ENCODE data around the gene AP3M1.
A peak's percentile ranks its signal among the peaks of the same experiment; 100 is the strongest.

Gene AP3M1

DNA sequence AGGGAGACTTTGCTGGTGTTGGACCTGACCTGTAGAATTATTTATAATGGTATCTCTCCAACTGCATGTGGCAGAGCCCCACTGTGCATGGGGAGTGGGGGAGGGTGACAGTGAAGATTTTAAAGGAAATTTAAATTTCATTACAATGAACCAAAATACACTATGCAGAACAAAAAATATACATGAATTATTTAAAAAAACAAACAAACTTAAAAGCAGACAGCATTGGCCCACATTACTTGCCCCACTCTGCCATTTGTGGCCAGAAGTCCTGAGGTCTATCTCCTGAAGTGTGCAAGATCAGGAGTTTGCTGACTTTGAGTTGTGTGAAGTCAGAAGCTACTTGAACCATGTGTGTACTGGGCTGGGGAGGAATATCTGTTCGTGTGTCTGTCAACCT, 40.5 kb downstream of the AP3M1 start:
- DNase-seq: no peak

- no peak for DNase-seq
These were observed 41.2 kb downstream of the AP3M1 start for GRCh38 chr10:74109452-74109851.

- no peak for DNase-seq
These were observed 43.2 kb downstream of the AP3M1 start for GRCh38 chr10:74107391-74107790.

GRCh38 chr10:74104996-74105395, 45.6 kb downstream of the AP3M1 start:
- DNase-seq: no peak

GRCh38 chr10:74104480-74104879, 46.1 kb downstream of the AP3M1 start:
- no peak for DNase-seq

DNA sequence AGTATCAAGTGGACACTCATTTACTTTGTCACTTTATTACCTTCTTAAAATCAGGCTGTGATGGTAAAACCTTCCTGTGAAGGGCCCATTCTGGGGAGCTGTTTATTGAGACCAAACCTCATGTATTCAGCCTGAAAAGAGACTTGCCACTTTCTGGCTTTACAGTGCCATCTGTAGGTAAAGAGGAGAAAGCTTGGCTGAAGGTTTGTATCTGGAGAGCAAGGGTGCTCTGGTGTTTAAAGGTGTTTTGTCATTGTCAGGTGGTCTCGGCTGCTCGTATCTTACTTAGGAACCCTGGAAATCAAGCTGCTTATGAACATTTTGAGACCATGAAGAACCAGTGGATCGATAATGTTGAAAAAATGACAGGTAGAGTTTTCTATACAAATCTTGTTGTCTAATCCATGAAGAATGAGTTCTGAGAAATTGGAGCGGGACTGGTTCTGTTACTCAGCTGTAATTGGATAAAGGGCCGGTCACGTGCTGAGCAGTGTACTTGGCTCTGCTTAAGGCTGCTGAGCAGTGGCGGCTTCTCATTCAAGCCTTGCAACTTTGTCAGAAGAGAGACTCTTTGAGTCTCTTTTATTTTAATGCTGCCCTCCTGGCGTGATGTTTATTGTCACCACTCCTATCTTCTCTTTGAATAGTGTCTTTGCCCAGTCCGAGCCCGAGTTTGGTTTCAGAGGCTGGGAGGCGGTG, 46.9 kb downstream of the AP3M1 start:
- peak; percentile 21 for DNase-seq

- no peak for DNase-seq
These were observed 50.8 kb downstream of the AP3M1 start for GRCh38 chr10:74099836-74100235.

DNA sequence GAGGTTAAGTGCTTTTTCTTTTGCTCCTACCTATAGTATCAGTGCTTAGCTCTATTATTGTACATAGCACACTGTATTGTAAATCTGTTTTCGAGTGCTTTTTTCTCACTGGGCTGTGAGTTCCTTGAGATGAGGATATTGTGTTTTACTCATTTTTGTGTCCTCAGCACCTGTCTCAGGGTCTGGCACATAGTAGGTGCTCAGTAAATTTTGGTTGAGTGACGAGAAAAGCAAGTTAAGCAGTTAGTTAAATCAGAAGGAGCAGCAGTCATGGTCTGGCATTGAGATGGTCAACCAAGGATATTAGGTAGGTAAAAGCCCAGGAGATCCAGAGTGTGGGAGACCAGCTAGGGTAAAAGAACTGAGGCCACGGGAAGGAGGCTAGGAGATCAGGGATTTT, 51.2 kb downstream of the AP3M1 start:
- DNase-seq: no peak

GRCh38 chr10:74097776-74098175, 52.9 kb downstream of the AP3M1 start:
- no peak for DNase-seq

DNA sequence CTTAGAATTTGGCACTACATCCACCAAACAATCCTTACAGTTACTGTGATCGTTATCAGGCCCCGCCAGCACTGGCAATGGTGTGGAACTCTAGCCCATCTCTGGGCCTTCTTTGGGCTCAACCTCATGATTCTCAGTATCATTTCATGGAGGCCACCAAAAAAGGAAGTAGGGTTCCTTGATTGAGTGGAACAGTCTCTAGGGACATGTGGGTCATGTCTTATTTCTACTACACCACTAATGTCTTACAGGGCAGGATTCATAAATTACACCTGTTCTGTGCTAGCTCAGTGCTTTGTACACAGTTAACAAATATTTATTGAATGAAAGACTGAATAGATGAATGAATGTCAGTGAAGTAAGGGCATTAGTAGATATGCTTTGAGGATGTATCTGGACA, 53.9 kb downstream of the AP3M1 start:
- no peak for DNase-seq

DNA sequence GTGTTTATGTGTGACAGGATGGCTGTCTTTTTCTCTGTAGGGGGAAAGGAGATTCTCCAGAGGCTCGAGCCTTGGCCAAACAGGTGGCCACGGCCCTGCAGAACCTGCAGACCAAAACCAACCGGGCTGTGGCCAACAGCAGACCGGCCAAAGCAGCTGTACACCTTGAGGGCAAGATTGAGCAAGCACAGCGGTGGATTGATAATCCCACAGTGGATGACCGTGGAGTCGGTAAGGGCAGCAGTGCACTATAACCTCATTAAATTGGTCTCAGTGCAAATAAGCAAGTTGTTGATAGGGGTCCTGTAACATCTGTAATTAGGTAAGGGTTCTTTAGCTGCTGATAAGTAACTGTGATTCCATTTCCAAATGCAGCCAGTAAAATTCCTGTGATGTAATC, 56.4 kb downstream of the AP3M1 start:
- DNase-seq: no peak

DNA sequence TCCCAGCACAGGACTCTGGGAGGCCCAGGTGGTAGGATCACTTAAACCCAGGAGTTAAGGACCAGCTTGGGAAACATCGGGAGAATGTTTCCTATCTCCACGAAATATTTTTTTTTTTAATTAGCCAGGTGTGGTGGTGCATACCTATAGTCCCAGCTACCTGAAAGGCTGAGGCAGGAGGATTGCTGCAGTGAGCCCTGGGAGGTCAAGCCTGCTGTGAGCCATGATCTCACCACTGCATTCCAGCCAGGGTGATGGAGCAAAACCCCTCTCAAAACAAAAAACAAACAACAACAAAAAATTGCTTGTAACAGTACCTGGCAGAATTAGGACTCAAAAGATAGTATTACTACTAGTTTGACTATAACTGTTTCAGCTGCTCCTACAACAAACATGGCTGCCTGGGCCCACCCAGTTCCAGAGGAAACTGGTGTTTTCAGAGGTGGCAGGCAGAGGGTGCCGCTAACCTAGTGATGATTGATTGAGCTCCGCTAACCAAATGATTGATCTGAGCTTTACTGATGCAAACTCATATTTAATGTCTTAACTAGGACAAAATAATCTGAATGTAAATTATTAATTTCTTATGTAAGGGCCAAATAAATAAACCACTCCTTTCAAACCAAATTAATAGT, 57.0 kb downstream of the AP3M1 start:
- no peak for DNase-seq

- DNase-seq: no peak
These were observed 58.3 kb downstream of the AP3M1 start for GRCh38 chr10:74092372-74092771.

DNA sequence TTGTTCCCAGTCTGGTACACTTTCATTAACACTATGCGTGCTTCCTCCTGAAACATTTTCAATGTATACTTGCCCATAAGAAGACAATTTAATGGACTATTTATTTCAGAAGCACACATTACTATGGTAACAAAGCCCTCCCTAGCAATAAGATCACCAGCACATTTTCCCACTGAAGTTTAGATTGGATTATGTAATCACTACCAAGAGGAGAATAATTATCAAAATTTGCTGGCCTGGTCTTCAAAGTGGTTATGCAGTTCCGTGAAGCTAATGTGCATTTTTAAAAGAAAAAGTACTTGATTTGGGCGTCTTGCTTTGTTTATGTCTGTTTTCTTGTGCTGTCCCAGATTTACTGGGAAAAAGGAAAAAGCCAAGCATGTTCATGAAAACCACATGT, 61.9 kb downstream of the AP3M1 start:
- no peak for DNase-seq

DNA sequence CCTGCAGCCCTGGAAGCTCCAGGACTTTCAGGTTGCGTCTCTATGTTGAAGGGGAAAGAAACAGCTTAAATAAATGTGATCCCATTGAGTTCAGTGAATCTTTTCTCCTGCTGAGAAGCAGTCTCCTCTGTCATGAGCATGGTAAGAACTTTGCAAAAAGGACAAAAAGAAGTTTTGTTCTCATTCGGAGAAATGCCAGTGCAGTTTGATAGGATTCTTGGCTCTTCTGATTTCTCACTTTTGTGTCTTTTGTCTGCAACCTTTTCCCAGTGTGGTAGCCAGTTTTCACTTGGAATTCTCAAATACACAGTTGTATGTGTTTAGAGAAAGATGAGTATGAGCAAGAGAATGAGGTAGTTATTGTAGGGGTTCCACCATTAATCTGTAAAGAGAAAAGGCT, 64.3 kb downstream of the AP3M1 start:
- DNase-seq: no peak

DNA sequence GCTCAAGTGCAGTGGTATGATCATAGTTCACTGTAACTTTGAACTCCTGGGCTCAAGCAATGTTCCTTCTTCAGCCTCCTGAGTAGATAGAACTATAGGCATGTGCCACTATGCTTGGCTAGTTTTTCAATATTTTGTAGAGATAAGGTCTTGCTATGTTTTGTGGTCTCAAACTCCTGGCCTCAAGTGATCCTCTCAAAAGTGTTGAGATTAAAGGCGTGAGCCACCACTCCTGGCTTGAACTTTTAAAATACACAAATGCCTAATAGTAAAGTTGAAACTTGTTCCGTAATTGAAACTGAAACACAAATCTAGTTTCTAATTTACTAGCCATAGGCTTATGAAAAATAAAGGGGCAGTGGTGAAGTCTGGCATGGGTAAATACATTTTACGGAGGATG, 65.7 kb downstream of the AP3M1 start:
- no peak for DNase-seq

GRCh38 chr10:74083304-74083703, 67.3 kb downstream of the AP3M1 start:
- no peak for DNase-seq

- DNase-seq: no peak
These were observed 68.5 kb downstream of the AP3M1 start for GRCh38 chr10:74081941-74082718.

GRCh38 chr10:74081192-74081803, 69.3 kb downstream of the AP3M1 start:
- peak; percentile 73 for DNase-seq

DNA sequence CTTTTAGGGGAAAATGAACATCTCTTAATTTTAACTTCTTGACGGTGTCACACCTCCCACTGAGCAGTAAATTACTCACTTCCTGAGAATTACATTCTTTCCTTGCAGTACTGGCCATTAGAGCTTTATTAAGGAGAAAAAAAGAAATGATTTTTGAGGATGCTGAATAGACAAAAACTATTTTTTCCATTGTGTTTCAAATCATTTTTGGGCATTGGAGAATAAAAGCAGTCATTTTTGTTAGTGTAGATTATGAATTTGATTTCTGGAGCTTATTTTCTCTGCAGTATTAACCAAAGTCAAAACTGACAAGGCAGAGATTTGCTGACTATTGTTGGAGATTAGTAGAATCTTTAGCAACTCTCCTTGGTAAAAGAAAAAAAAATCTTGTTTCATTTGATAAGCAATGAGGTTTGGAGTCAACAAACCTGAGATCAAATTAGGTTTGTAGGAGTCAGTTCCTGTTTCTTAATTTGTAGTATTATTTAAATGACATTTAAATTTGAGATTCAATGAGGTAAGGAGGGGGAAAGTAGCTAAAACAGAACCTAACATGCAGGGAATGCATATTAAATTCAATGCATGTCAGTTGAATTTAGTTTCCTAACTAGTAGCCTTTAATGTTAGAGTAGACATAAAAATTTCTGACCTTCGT, 70.6 kb downstream of the AP3M1 start:
- DNase-seq: peak; percentile 65

GRCh38 chr10:74079028-74079935, 71.3 kb downstream of the AP3M1 start:
- DNase-seq: no peak

GRCh38 chr10:74078037-74078436, 72.6 kb downstream of the AP3M1 start:
- peak; percentile 83 for DNase-seq
